Activated naive CD8-positive, alpha-beta T cell treated with anti-CD3 and anti-CD28 coated beads, Interleukin-2, amount 50 U/mL, for 24 hours (primary cell): ENCODE data around the gene C19orf33.
A peak's percentile ranks its signal among the peaks of the same experiment; 100 is the strongest.

ENCODE experiments used
- ATAC-seq: fragments of 150-1000 bp; cut with Tn5 transposase; one replicate; pipeline ENCODE4 v1.10.0; 2021
- DNase-seq: peaks from one replicate; pipeline ENCODE4 v3.0.0; 2021
- H3K27ac Mint-ChIP-seq: one replicate; pipeline ENCODE4 v1.8.0; 2021; ENCODE audit warnings: mild to moderate bottlenecking, mixed read lengths
- H3K27me3 Mint-ChIP-seq: one replicate; pipeline ENCODE4 v1.8.0; 2021; ENCODE audit warnings: mixed read lengths
- H3K36me3 Mint-ChIP-seq: one replicate; pipeline ENCODE4 v1.8.0; 2021; ENCODE audit warnings: low read depth, mixed read lengths
- H3K4me1 Mint-ChIP-seq: one replicate; pipeline ENCODE4 v1.8.0; 2021; ENCODE audit warnings: mixed read lengths
- H3K4me3 Mint-ChIP-seq: one replicate; pipeline ENCODE4 v1.8.0; 2021; ENCODE audit warnings: mild to moderate bottlenecking, moderate library complexity, mixed read lengths
- H3K9me3 Mint-ChIP-seq: one replicate; pipeline ENCODE4 v1.8.0; 2021; ENCODE audit warnings: mixed read lengths

Gene C19orf33

DNA sequence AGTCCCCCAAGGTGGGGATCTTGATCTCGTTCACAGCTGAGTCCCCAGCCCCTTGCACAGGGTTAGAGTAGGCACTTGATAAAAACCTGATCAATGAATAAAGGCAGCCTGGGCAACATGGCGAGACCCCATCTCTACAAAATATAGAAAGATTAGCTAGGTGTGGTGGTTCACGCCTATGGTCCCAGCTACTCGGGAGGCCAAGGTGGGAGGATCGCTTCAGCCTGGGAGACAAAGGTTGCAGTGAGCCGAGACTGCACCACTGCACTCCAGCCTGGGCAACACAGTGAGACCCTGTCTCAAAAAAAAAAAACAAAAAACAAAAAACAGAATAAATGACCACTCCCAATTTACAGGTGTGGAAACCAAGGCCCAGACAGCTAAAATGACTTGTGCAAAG is 6.9 kb downstream of the C19orf33 start:
- H3K9me3 Mint-ChIP-seq: peaks cover 4% of the 10 kb centered on the region
- no peak overlapping the region for H3K27ac Mint-ChIP-seq
- H3K36me3 Mint-ChIP-seq: peaks cover 8% of the 10 kb centered on the region
- peaks cover 10% of the 10 kb centered on the region for H3K4me1 Mint-ChIP-seq
- H3K4me3 Mint-ChIP-seq: no peak overlapping the region
- H3K27me3 Mint-ChIP-seq: no peaks in the 10 kb centered on the region
- ATAC-seq: no peak
- DNase-seq: no peak

DNA sequence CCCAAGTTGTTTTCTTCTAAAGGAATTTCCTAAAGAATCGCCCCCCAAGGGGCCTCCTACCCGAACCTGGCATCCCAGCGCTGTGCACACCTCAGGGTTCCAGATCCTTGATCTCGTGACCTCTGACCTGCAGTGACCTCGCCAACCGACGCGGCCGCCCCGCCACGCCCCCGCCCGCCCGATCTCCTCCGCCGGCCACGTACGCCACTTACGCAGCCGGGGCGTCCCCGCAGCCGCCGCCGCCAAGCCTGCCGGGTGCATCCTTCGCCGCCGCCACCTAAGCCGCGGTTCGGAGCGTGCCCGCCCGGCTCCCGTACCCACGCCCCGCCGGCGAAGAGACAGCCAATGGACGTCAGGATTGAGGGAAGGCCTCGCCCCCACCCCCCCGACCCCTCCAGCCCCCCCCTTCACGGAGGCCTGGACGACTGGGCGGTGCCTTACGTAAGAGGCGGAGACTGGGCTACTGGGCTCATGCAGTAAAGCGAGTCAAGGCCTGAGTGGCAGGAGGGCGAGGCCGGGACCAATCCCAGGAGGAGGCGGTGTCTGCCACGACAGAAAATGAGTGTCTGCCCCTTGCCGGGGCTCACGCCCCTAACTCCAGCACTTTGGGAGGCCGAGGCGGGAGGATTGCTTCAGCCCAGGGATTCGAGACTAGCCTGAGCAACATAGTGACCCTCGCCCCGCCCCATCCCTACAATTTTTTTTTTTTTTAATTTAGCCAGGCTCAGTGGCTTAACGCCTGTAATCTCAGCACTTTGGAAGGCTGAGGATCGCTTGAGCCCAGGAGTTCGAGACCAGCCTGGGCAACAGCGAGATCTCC is 11.8 kb downstream of the C19orf33 start, which contains the start of gene YIF1B:
YIF1B (minus strand) TSS at position 291 of the 820 bp plus-strand sequence; CDS start at position 261, 30 bp downstream.
- H3K27me3 Mint-ChIP-seq: peaks cover 1% of the 10 kb centered on the region
- H3K36me3 Mint-ChIP-seq: peaks cover 2% of the 10 kb centered on the region
- H3K27ac Mint-ChIP-seq: peak within 1 kb of the TSS; percentile 91
- peak; percentile 94 for DNase-seq
- peak; percentile 94 for ATAC-seq
- H3K9me3 Mint-ChIP-seq: no peaks in the 10 kb centered on the region
- peaks cover 46% of the 10 kb centered on the region for H3K4me1 Mint-ChIP-seq
- H3K4me3 Mint-ChIP-seq: peak within 1 kb of the TSS; percentile 95

DNA sequence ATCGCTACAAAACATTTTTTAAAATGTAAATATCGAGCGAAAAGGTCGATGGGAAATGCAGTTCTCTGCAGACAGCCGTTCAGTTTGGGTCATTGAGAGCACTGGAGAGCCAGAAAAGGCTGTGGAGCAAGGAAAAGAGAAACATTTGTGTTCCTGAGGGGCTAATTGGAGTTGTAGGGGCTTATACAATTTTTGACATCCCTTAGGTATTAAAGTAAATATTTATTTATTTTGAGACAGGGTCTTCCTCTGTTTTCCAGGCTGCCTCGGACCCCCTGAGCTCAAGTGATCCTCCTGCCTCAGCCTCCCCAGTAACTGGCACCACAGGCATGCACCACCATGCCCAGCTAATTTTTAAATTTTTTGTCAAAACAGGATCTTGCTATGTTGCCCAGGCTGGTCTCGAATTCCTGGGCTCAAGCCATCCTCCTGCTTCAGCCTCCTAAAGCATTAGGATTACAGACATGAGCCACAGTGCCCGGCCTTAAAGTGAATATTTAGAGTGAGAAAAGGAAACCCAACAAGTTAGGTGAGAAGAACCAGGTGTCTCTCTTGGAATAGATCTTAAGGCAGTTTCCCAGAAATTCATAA is 12.5 kb downstream of the C19orf33 start:
- H3K27ac Mint-ChIP-seq: peak overlapping the region; percentile 82
- DNase-seq: no peak
- H3K4me1 Mint-ChIP-seq: peaks cover 52% of the 10 kb centered on the region
- H3K4me3 Mint-ChIP-seq: peak overlapping the region; percentile 95
- no peaks in the 10 kb centered on the region for H3K36me3 Mint-ChIP-seq
- no peaks in the 10 kb centered on the region for H3K9me3 Mint-ChIP-seq
- peaks cover 1% of the 10 kb centered on the region for H3K27me3 Mint-ChIP-seq
- ATAC-seq: no peak

DNA sequence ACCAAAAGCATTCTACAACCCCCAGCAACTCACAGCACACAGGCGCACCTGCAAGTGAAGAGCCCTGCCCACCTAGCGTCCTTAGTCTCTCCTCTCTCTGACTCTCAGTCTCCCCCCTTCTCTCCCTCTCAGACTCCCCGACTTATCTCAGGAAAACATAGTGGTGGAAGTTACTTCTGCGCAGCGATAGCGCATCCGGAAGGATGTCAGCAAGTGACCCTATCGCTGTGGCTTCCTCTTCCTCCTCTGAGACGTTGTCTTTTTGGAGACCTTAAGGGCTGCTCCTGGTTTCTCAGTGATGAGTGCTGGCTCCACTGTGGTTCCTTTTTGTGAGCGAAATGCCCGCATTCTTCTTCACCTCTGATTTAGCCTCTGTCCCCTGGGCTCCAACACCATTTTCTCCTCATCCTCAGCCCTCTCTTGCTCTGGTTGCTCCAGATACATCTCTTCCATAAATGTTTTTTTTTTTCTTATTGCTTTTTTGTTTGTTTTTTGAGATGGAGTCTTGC is 13.1 kb downstream of the C19orf33 start:
- Mint-ChIP-seq H3K36me3 (no peaks in the 10 kb centered on the region), H3K9me3 (no peaks in the 10 kb centered on the region), H3K4me1 (peaks cover 54% of the 10 kb centered on the region), H3K27ac (peak overlapping the region; percentile 74), H3K4me3 (peak overlapping the region; percentile 95), H3K27me3 (peaks cover 1% of the 10 kb centered on the region)
- no peak for ATAC-seq
- no peak for DNase-seq

- Mint-ChIP-seq H3K36me3 (no peaks in the 10 kb centered on the region), H3K9me3 (no peaks in the 10 kb centered on the region), H3K4me1 (peaks cover 52% of the 10 kb centered on the region), H3K27ac (peak overlapping the region; percentile 47), H3K27me3 (peaks cover 1% of the 10 kb centered on the region), H3K4me3 (peak overlapping the region; percentile 81)
- no peak for ATAC-seq
- no peak for DNase-seq
Measured at GRCh38 chr19:38318660-38319059, 14.6 kb downstream of the C19orf33 start.

GRCh38 chr19:38319421-38320258 is 15.6 kb downstream of the C19orf33 start, which contains the start of gene KCNK6:
Gene KCNK6, plus strand, starts transcription at chr19:38319845. Its CDS starts 106 bp downstream, at chr19:38319951.
- peak; percentile 6 for ATAC-seq

DNA sequence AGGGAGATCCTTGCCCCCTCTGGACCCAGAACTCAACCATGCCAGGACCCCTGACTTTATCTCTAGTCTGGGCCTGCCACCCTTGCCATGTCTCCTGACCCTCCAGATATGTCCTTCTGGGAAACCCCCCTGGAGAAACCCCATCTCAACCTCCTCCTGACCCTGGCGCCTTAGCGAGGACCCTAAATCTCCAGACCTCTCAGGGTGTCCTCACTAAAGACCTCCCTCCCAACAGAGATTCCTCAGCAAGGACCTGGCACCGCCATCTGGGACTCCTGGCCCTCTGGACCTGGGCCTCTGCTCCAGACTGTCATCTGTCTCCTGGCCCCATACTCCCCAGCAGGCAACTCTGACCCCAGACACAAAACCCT is 16.9 kb downstream of the C19orf33 start:
- H3K4me1 Mint-ChIP-seq: peaks cover 43% of the 10 kb centered on the region
- ATAC-seq: no peak
- peak overlapping the region; percentile 81 for H3K4me3 Mint-ChIP-seq
- no peaks in the 10 kb centered on the region for H3K36me3 Mint-ChIP-seq
- H3K27ac Mint-ChIP-seq: no peak overlapping the region
- DNase-seq: no peak
- no peaks in the 10 kb centered on the region for H3K9me3 Mint-ChIP-seq
- peaks cover 1% of the 10 kb centered on the region for H3K27me3 Mint-ChIP-seq

More at GRCh38 chr19:38319421-38320258, 15.6 kb downstream of the C19orf33 start, which contains the start of gene KCNK6:
- Mint-ChIP-seq H3K4me1 (peaks cover 48% of the 10 kb centered on the region), H3K4me3 (peak within 1 kb of the TSS; percentile 81), H3K27me3 (peaks cover 1% of the 10 kb centered on the region), H3K36me3 (no peaks in the 10 kb centered on the region), H3K9me3 (no peaks in the 10 kb centered on the region), H3K27ac (peak within 1 kb of the TSS; percentile 46)
- DNase-seq: peak; percentile 62

DNA sequence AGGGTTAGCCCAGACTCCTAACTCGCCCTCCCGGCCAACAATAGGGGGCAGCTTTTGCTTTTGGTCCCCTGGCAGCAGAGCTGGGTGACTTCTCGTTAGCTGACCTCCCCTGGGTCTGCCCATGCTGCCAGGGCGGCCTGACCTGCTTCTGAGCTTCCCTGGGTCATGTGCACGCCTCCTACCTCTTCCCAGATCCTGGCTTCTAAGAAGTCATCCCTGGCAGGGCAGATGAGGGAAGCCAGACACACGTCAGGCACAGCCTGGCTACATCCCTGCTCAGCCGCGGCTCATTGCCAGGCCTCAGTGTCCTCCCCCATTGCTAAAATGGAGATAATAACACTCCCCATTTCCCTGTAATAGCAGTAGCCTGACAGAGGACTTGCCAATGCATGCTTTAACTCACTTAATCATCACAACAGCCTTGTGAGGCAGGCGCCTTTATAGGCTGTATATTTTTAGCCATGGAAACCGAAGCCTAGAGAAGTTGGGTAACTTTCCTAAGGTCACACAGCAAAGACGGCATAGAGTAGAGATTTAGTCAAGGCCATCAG is 17.7 kb downstream of the C19orf33 start:
- Mint-ChIP-seq H3K4me3 (peak overlapping the region; percentile 81), H3K27ac (no peak overlapping the region), H3K9me3 (no peaks in the 10 kb centered on the region), H3K36me3 (no peaks in the 10 kb centered on the region), H3K4me1 (peaks cover 36% of the 10 kb centered on the region), H3K27me3 (peaks cover 1% of the 10 kb centered on the region)
- ATAC-seq: no peak
- DNase-seq: no peak

DNA sequence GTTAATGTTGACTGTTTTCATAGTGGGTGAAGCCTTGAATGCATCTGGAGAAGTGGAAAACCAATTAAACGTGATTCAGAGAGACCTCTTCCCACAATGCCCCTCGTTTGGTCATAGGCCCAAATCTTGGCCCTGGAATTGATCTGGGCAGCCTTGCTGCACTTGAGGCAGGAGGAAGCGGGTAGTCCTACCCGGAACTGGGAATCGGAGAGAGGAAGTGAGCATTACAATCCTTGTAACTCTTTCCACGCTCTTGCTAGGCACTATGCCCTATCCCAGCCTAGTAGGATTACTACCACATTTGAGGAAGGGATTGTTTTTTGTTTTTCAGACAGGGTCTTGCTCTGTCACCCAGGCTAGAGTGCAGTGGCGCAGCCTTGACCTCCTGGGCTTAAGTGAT is 19.2 kb downstream of the C19orf33 start:
- H3K27me3 Mint-ChIP-seq: peaks cover 1% of the 10 kb centered on the region
- no peak overlapping the region for H3K4me3 Mint-ChIP-seq
- DNase-seq: no peak
- no peaks in the 10 kb centered on the region for H3K9me3 Mint-ChIP-seq
- H3K27ac Mint-ChIP-seq: no peak overlapping the region
- peaks cover 7% of the 10 kb centered on the region for H3K36me3 Mint-ChIP-seq
- H3K4me1 Mint-ChIP-seq: peaks cover 25% of the 10 kb centered on the region
- no peak for ATAC-seq

DNA sequence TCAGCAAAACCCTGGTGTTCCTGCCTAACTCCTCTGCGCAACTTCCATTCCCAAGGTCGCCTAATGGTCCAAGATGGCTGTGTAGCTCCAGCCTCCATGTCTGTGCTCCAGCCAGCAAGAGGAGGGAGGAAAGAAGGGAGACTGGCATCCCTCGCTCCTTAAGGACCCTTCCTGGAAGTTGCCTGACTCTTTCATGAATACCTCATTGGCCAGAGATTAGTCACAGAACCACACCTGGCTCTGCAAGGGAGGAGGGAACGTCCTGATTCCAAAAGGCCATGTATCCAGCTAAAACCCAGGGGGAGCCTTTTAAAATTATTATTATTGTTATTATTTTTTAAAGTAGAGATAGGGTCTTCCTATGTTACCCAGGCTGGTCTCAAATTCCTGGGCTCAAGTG is 20.4 kb downstream of the C19orf33 start:
- Mint-ChIP-seq H3K27ac (no peak overlapping the region), H3K9me3 (no peaks in the 10 kb centered on the region), H3K4me1 (peaks cover 14% of the 10 kb centered on the region), H3K4me3 (no peak overlapping the region), H3K27me3 (no peaks in the 10 kb centered on the region), H3K36me3 (peaks cover 10% of the 10 kb centered on the region)
- ATAC-seq (no peak), DNase-seq (no peak)

GRCh38 chr19:38326591-38326990 is 22.5 kb downstream of the C19orf33 start:
- H3K4me3 Mint-ChIP-seq: no peak overlapping the region
- peaks cover 10% of the 10 kb centered on the region for H3K36me3 Mint-ChIP-seq
- H3K9me3 Mint-ChIP-seq: no peaks in the 10 kb centered on the region
- peaks cover 2% of the 10 kb centered on the region for H3K4me1 Mint-ChIP-seq
- no peak for ATAC-seq
- H3K27ac Mint-ChIP-seq: no peak overlapping the region
- DNase-seq: no peak
- H3K27me3 Mint-ChIP-seq: no peaks in the 10 kb centered on the region

- H3K4me3 Mint-ChIP-seq: no peak overlapping the region
- peaks cover 10% of the 10 kb centered on the region for H3K36me3 Mint-ChIP-seq
- no peak overlapping the region for H3K27ac Mint-ChIP-seq
- DNase-seq (no peak), ATAC-seq (no peak)
- no peaks in the 10 kb centered on the region for H3K4me1 Mint-ChIP-seq
- H3K27me3 Mint-ChIP-seq: no peaks in the 10 kb centered on the region
- H3K9me3 Mint-ChIP-seq: no peaks in the 10 kb centered on the region
Measured at GRCh38 chr19:38329651-38330050, 25.6 kb downstream of the C19orf33 start.

DNA sequence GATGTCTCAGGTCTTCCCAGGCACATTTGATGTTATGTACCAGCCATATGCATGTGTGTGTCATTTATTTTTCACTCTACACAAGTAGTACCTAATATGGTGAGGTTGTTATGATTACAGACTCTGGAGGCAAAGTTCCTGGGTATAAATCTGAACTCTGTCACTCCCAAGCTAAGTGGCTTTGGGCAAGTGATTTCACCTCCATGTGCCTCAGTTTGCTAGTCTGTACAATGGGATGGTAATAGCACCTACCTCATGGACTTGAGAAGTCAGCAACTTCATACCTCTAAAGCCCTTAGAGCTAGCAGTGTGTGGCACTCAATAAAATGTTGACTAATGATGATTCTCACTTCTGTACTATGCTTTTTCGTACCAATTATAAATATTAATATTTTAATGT is 27.7 kb downstream of the C19orf33 start:
- H3K9me3 Mint-ChIP-seq: no peaks in the 10 kb centered on the region
- peaks cover under 1% of the 10 kb centered on the region for H3K4me1 Mint-ChIP-seq
- H3K27ac Mint-ChIP-seq: no peak overlapping the region
- no peak overlapping the region for H3K4me3 Mint-ChIP-seq
- no peak for DNase-seq
- H3K27me3 Mint-ChIP-seq: no peaks in the 10 kb centered on the region
- peaks cover 10% of the 10 kb centered on the region for H3K36me3 Mint-ChIP-seq
- no peak for ATAC-seq

DNA sequence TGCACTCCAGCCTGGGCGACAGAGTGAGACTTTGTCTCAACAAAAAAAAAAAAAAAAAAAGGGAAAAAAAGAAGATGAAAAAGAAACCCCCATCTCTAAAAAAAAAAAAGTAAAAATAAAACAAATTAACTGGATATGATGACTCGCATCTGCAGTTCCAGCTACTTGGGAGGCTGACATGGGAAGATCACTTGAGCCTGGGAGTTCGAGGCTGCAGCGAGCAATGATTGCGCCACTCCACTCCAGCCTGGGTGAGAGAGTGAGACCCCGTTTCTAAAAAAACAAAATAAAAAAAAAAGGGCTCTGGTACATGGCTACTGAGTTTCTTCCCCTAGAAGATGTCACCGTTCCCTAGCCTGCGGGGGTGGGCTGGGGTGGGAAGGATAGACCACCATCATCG is 29.2 kb downstream of the C19orf33 start:
- ATAC-seq: no peak
- no peak overlapping the region for H3K27ac Mint-ChIP-seq
- no peaks in the 10 kb centered on the region for H3K27me3 Mint-ChIP-seq
- peaks cover 8% of the 10 kb centered on the region for H3K4me1 Mint-ChIP-seq
- no peak for DNase-seq
- no peaks in the 10 kb centered on the region for H3K9me3 Mint-ChIP-seq
- no peak overlapping the region for H3K4me3 Mint-ChIP-seq
- H3K36me3 Mint-ChIP-seq: peaks cover 3% of the 10 kb centered on the region
